SK-N-SH (cell line): ENCODE measurements around the gene ZDHHC14. TPM values are rescaled to one million over a fixed set of nuclear protein-coding genes. Genes with fewer than 3 reads are reported as not detected.

Source experiments
- CTCF ChIA-PET: fragments of 300-600, 350-600 bp; formaldehyde crosslinking; extraction: SDS; loops from one replicate; lab custom pipeline; 2021; lab: Yijun Ruan, JAX
- POLR2A ChIA-PET: fragments of 350-600 bp; sonication (Branson Sonifier 250); formaldehyde crosslinking; extraction: SDS; loops from one replicate; lab custom pipeline; 2020; ENCODE audit warnings: antibody characterized with exemption, inconsistent platforms; lab: Yijun Ruan, JAX
- DNase-seq: peaks from one replicate; pipeline ENCODE4 v3.0.0; 2012
- H2AFZ ChIP-seq: fragments of 200-600 bp; sonication (generic); 2 replicates; pipeline ENCODE4 v1.8.1; 2016; ENCODE audit warnings: antibody characterized with exemption, mild to moderate bottlenecking, low read depth
- H3F3A ChIP-seq: fragments of 200-600 bp; sonication (generic); replicated peaks from 2 replicates; pipeline ENCODE3; 2016; ENCODE audit warnings: antibody characterized with exemption, mild to moderate bottlenecking; ENCODE audit not compliant: insufficient read depth
- H3K27ac ChIP-seq, 2 experiments: fragments of 200-500 bp in 1 of 2; fragments of 200-600 bp in 1 of 2; sonication (Bioruptor generic) in 1 of 2; sonication (generic), shearing (Covaris generic) in 1 of 2; 2 replicates each; pipeline versions ENCODE4 v1.5.1 to v1.6.1; 2014 to 2016; ENCODE audit warnings: low read depth in 2 of 2, inconsistent platforms in 1 of 2, low read length in 1 of 2, mild to moderate bottlenecking in 1 of 2, mixed read lengths in 1 of 2
- H3K27me3 ChIP-seq: fragments of 200-600 bp; sonication (generic), shearing (Covaris generic); 2 replicates; pipeline ENCODE4 v1.6.1; 2016; ENCODE audit warnings: mixed run types; ENCODE audit not compliant: insufficient read depth
- H3K36me3 ChIP-seq, 2 experiments: fragments of 200-500 bp in 1 of 2; fragments of 200-600 bp in 1 of 2; sonication (Bioruptor generic) in 1 of 2; sonication (generic) in 1 of 2; replicated peaks in 1 of 2; 2 replicates each; pipeline versions ENCODE3 to v1.5.1; 2014 to 2016; ENCODE audit warnings: low read length in 1 of 2, mild to moderate bottlenecking in 1 of 2; ENCODE audit not compliant: insufficient read depth in 2 of 2, control insufficient read depth in 1 of 2
- H3K4me1 ChIP-seq, 2 experiments: fragments of 200-500 bp in 1 of 2; fragments of 200-600 bp in 1 of 2; sonication (Bioruptor generic) in 1 of 2; sonication (generic), shearing (Covaris generic) in 1 of 2; 2 replicates each; pipeline versions ENCODE4 v1.5.1 to v1.6.1; 2014 to 2016; ENCODE audit warnings: low read depth in 1 of 2, low read length in 1 of 2, mixed run types in 1 of 2; ENCODE audit not compliant: insufficient read depth in 2 of 2, control insufficient read depth in 1 of 2
- H3K4me2 ChIP-seq: fragments of 200-600 bp; sonication (generic), shearing (Covaris generic); 2 replicates; pipeline ENCODE4 v1.6.1; 2017; ENCODE audit warnings: mixed run types
- H3K4me3 ChIP-seq, 2 experiments: fragments of 200-500 bp in 1 of 2; fragments of 200-600 bp in 1 of 2; sonication (Bioruptor generic) in 1 of 2; sonication (generic), shearing (Covaris generic) in 1 of 2; 2 replicates each; pipeline versions ENCODE4 v1.5.1 to v1.8.1; 2014 to 2016; ENCODE audit warnings: low read depth in 2 of 2, inconsistent platforms in 1 of 2, low read length in 1 of 2, mild to moderate bottlenecking in 1 of 2, mixed read lengths in 1 of 2, moderate library complexity in 1 of 2
- H3K79me2 ChIP-seq: fragments of 200-600 bp; sonication (generic); 2 replicates; pipeline ENCODE4 v1.8.1; 2017; ENCODE audit warnings: mild to moderate bottlenecking; ENCODE audit not compliant: insufficient read depth
- H3K9ac ChIP-seq: fragments of 200-600 bp; sonication (generic); 2 replicates; pipeline ENCODE4 v1.6.1; 2017; ENCODE audit warnings: mixed run types
- H3K9me2 ChIP-seq: fragments of 200-600 bp; sonication (generic); 2 replicates; pipeline ENCODE4 v1.6.1; 2017; ENCODE audit warnings: mixed run types
- H3K9me3 ChIP-seq: fragments of 200-600 bp; sonication (generic); 2 replicates; pipeline ENCODE4 v1.6.1; 2017; ENCODE audit warnings: mixed run types, mild to moderate bottlenecking, moderate library complexity
- H4K20me1 ChIP-seq: fragments of 200-600 bp; sonication (generic); 2 replicates; pipeline ENCODE4 v1.6.1; 2017; ENCODE audit warnings: mild to moderate bottlenecking, mixed run types; ENCODE audit not compliant: insufficient read depth
- CTCF ChIP-seq: fragments of 200-600 bp; sonication (generic); IDR thresholded peaks from 2 replicates; pipeline ENCODE4 v1.6.1; 2017; ENCODE audit warnings: antibody characterized with exemption, mild to moderate bottlenecking, moderate library complexity
- EP300 ChIP-seq, 2 experiments: IDR thresholded peaks; 2 replicates each; pipeline versions ENCODE4 v1.4.0 to v1.6.1; 2012; ENCODE audit warnings: borderline replicate concordance in 1 of 2, low read depth in 1 of 2, low read length in 1 of 2
- EZH2phosphoT487 ChIP-seq: fragments of 200-600 bp; sonication (generic); IDR thresholded peaks from 2 replicates; pipeline ENCODE4 v1.6.1; 2017; ENCODE audit warnings: low read depth, mixed run types, mild to moderate bottlenecking, antibody characterized with exemption, moderate library complexity, borderline replicate concordance
- FOSL2 ChIP-seq: IDR thresholded peaks from 2 replicates; pipeline ENCODE4 v1.4.0; 2012; ENCODE audit warnings: low read depth, mild to moderate bottlenecking, moderate library complexity, borderline replicate concordance
- GATA2 ChIP-seq: sonication (generic); formaldehyde crosslinking; IDR thresholded peaks from 2 replicates; pipeline ENCODE4 v1.5.0; 2020; ENCODE audit warnings: mild to moderate bottlenecking, missing genetic modification reagents
- IRF3 ChIP-seq: fragments of 150-350 bp; IDR thresholded peaks from 2 replicates; pipeline ENCODE4 v1.6.1; 2016; ENCODE audit warnings: mild to moderate bottlenecking, low read depth, low read length
- MEF2A ChIP-seq: IDR thresholded peaks from 2 replicates; pipeline ENCODE4 v1.4.0; 2012; ENCODE audit warnings: low read depth, borderline replicate concordance
- MXI1 ChIP-seq: IDR thresholded peaks from 2 replicates; pipeline ENCODE4 v1.6.1; 2012; ENCODE audit warnings: mild to moderate bottlenecking, low read depth, low read length, improper control_type of control experiment
- NFIC ChIP-seq: IDR thresholded peaks from 2 replicates; pipeline ENCODE4 v1.4.0; 2012; ENCODE audit warnings: borderline replicate concordance
- REST ChIP-seq: IDR thresholded peaks from 2 replicates; pipeline ENCODE4 v1.6.1; 2012; ENCODE audit warnings: mild to moderate bottlenecking, low read depth, low read length, moderate library complexity
- RFX5 ChIP-seq: IDR thresholded peaks from 2 replicates; pipeline ENCODE4 v1.6.1; 2012; ENCODE audit warnings: mild to moderate bottlenecking, improper control_type of control experiment, low read length
- SIN3A ChIP-seq: IDR thresholded peaks from 2 replicates; pipeline ENCODE4 v1.6.1; 2012; ENCODE audit warnings: low read depth, mild to moderate bottlenecking, low read length, moderate library complexity, borderline replicate concordance
- SMC3 ChIP-seq: IDR thresholded peaks from 2 replicates; pipeline ENCODE4 v1.6.1; 2012; ENCODE audit warnings: low read depth, low read length, improper control_type of control experiment
- TEAD4 ChIP-seq: IDR thresholded peaks from 2 replicates; pipeline ENCODE4 v1.4.0; 2012; ENCODE audit warnings: mild to moderate bottlenecking, borderline replicate concordance; ENCODE audit not compliant: insufficient read depth
- YY1 ChIP-seq: IDR thresholded peaks from 2 replicates; pipeline ENCODE4 v1.4.0; 2012; ENCODE audit warnings: low read depth, mild to moderate bottlenecking
- ZBTB33 ChIP-seq: IDR thresholded peaks from 2 replicates; pipeline ENCODE4 v1.4.0; 2012; ENCODE audit warnings: low read depth, borderline replicate concordance
- WGBS: methylation state at CpG from one replicate; pipeline ENCODE4 v1.1.6; 2017; ENCODE audit warnings: low lambda C conversion rate; 5-methylcytosine and 5-hydroxymethylcytosine counted together
- polyA plus RNA-seq, 3 experiments: library from polyadenylated mRNA; depleted of rRNA; stranded (reverse); fragments of >200 nt; gene quantifications; 2 replicates each; pipeline ENCODE4 v1.2.3, GENCODE V29; 2012

Gene ZDHHC14
- polyA plus RNA-seq, 1 of the 3 experiments (the other 2 are of a cell fraction) = 5.4 TPM

GRCh38 chr6:157693867-157694266 is 312.9 kb downstream of the ZDHHC14 start:
- Histone ChIP-seq H3K9ac (no peak overlapping the region), H3K4me1 (no peaks in the 10 kb centered on the region), H4K20me1 (no peaks in the 10 kb centered on the region), H3K4me3 (no peak overlapping the region), H3K4me2 (no peak overlapping the region), H3F3A (no peaks in the 10 kb centered on the region), H3K9me2 (no peaks in the 10 kb centered on the region), H3K79me2 (no peaks in the 10 kb centered on the region), H3K27me3 (no peaks in the 10 kb centered on the region; the same call in 1 of the 2 replicates), H2AFZ (no peak overlapping the region), H3K36me3 (no peaks in the 10 kb centered on the region), H3K9me3 (no peaks in the 10 kb centered on the region), H3K27ac (no peak overlapping the region)
- no peak for DNase-seq
- ChIA-PET POLR2A (no interaction called here), CTCF (no interaction called here)
- TF ChIP-seq TEAD4 (no peak), NFIC (no peak), EP300 (IDR thresholded peaks at IDR 0.05; ENCODE audit: borderline replicate concordance in 1 of 2, low read depth in 1 of 2, low read length in 1 of 2) (no peak), CTCF (no peak), MXI1 (no peak), REST (no peak), SIN3A (no peak), YY1 (no peak), EZH2phosphoT487 (no peak), ZBTB33 (no peak), RFX5 (no peak), FOSL2 (no peak), MEF2A (no peak), IRF3 (no peak), SMC3 (no peak), GATA2 (CRISPR knock-in tag) (no peak)
- 60% methylated on average over 6 of the region's 7 CpGs for WGBS
